IPS-15b (cell line): ENCODE data around the gene MAGIX.
"Not testable (repeated sequence)": the region's sequence is repeated elsewhere in the genome, so short reads cannot be mapped to it uniquely, and the experiment has no call there.

Experiments
- H3K27me3 ChIP-seq: one replicate; pipeline ENCODE4 v1.6.1; 2013; ENCODE audit warnings: low read length; ENCODE audit not compliant: control insufficient read depth, insufficient read depth
- H3K36me3 ChIP-seq: one replicate; pipeline ENCODE4 v1.6.1; 2013; ENCODE audit warnings: low read length; ENCODE audit not compliant: control insufficient read depth, insufficient read depth
- H3K4me1 ChIP-seq: one replicate; pipeline ENCODE4 v1.6.1; 2013; ENCODE audit warnings: mild to moderate bottlenecking, low read length; ENCODE audit not compliant: control insufficient read depth, insufficient read depth
- H3K4me3 ChIP-seq: one replicate; pipeline ENCODE4 v1.5.1; 2013; ENCODE audit warnings: low read depth, low read length
- H3K9ac ChIP-seq: one replicate; pipeline ENCODE4 v1.6.1; 2013; ENCODE audit warnings: low read depth, mild to moderate bottlenecking, low read length
- H3K9me3 ChIP-seq: one replicate; pipeline ENCODE4 v1.6.1; 2013; ENCODE audit warnings: mild to moderate bottlenecking, low read length; ENCODE audit not compliant: control insufficient read depth, insufficient read depth

The MAGIX gene

DNA sequence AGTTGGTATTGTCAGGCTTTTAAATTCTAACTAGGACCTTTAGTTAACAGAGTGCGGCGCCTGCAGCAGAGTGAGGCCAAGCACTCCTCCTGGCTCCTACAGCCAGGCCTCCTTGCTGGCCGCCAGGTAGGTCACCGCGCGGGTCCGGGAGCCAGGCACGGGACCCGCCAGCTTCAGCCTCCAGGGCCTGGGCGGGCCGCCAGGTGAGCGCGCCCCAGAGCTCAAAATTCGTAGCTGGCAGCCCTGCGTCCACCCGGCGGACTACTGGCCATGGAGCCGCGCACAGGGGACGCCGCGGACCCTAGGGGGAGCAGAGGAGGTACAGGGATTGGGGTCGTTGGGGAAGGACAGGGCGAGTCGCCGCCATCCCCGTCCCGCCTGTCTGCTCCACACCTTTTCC, at the start of gene MAGIX:
TSS of gene MAGIX (plus strand) at position 139 of the 400 bp plus-strand sequence. CDS start at position 271, 132 bp downstream.
- no peak within 1 kb of the TSS for H3K9ac ChIP-seq
- H3K36me3 ChIP-seq, result no peaks in the 10 kb centered on the region
- peak within 1 kb of the TSS; percentile 48 for H3K4me3 ChIP-seq
- H3K9me3 ChIP-seq, result no peaks in the 10 kb centered on the region
- H3K4me1 ChIP-seq, result peaks cover 4% of the 10 kb centered on the region
- peaks cover 59% of the 10 kb centered on the region for H3K27me3 ChIP-seq

GRCh38 chrX:49116076-49116475, 46.5 kb upstream of the MAGIX start:
- Histone ChIP-seq H3K9me3 (no peaks in the 10 kb centered on the region), H3K9ac (no peak overlapping the region), H3K4me3 (no peak overlapping the region), H3K36me3 (peaks cover 16% of the 10 kb centered on the region), H3K27me3 (no peaks in the 10 kb centered on the region), H3K4me1 (no peaks in the 10 kb centered on the region)

- H3K9me3 ChIP-seq, result no peaks in the 10 kb centered on the region
- H3K4me3 ChIP-seq, result no peak overlapping the region
- H3K4me1 ChIP-seq, result no peaks in the 10 kb centered on the region
- no peak overlapping the region for H3K9ac ChIP-seq
- no peaks in the 10 kb centered on the region for H3K27me3 ChIP-seq
- peaks cover 16% of the 10 kb centered on the region for H3K36me3 ChIP-seq
Observed at GRCh38 chrX:49116716-49117115, 45.8 kb upstream of the MAGIX start.

GRCh38 chrX:49117581-49117980, 45.0 kb upstream of the MAGIX start:
- no peaks in the 10 kb centered on the region for H3K27me3 ChIP-seq
- H3K36me3 ChIP-seq, result peaks cover 16% of the 10 kb centered on the region
- no peaks in the 10 kb centered on the region for H3K9me3 ChIP-seq
- H3K4me1 ChIP-seq, result no peaks in the 10 kb centered on the region
- H3K9ac ChIP-seq, result no peak overlapping the region
- no peak overlapping the region for H3K4me3 ChIP-seq

GRCh38 chrX:49120091-49120490, 42.5 kb upstream of the MAGIX start:
- no peaks in the 10 kb centered on the region for H3K9me3 ChIP-seq
- H3K27me3 ChIP-seq, result no peaks in the 10 kb centered on the region
- peaks cover 11% of the 10 kb centered on the region for H3K36me3 ChIP-seq
- H3K4me1 ChIP-seq, result no peaks in the 10 kb centered on the region
- H3K9ac ChIP-seq, result no peak overlapping the region
- no peak overlapping the region for H3K4me3 ChIP-seq

DNA sequence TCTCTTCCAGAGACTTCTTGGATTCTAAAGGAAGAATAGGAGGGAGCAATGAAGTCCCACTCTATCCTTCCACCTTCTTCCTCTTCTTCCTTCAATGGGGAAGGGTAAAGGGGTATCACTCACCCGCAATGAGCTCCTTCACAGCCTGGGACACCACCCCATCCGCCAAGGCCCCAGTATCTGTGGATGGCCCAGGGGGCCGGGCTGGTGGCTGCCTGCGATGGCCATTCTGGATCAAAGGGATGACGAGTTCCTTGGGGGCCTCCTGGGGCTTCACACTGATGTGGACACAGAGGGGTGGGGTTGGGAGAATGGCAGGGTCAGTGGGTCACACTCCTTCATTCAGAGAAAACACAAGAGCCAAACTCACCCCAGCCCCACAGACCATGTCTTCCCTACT, 40.1 kb upstream of the MAGIX start:
- H3K36me3 ChIP-seq, result peaks cover 2% of the 10 kb centered on the region
- no peaks in the 10 kb centered on the region for H3K27me3 ChIP-seq
- H3K9me3 ChIP-seq, result no peaks in the 10 kb centered on the region
- H3K9ac ChIP-seq, result no peak overlapping the region
- no peaks in the 10 kb centered on the region for H3K4me1 ChIP-seq
- H3K4me3 ChIP-seq, result peak overlapping the region; percentile 76

GRCh38 chrX:49127742-49128258, 34.8 kb upstream of the MAGIX start:
- H3K9ac ChIP-seq, H3K9me3 ChIP-seq, H3K4me3 ChIP-seq, H3K27me3 ChIP-seq, H3K4me1 ChIP-seq, H3K36me3 ChIP-seq: not testable (repeated sequence)

GRCh38 chrX:49129427-49129826, 33.1 kb upstream of the MAGIX start:
- Histone ChIP-seq H3K36me3 (no peaks in the 10 kb centered on the region), H3K4me1 (no peaks in the 10 kb centered on the region), H3K9ac (no peak overlapping the region), H3K27me3 (no peaks in the 10 kb centered on the region), H3K9me3 (no peaks in the 10 kb centered on the region), H3K4me3 (no peak overlapping the region)

DNA sequence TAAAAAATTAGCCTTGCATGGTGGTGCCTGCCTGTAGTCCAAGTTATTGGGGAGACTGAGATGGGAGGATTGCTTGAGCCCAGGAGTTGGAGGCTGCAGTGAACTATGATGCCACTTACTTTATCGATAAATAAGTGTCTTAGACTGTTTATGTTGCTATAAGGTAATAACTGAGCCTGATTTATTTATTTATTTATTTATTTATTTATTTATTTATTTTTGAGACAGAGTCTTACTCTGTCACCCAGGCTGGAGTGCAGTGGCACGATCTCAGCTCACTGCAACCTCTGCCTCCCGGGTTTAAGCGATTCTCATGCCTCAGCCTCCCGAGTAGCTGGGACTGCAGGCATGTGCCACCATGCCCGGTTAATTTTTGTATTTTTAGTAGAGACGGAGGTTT, 30.3 kb upstream of the MAGIX start:
- H3K27me3 ChIP-seq, H3K4me3 ChIP-seq, H3K4me1 ChIP-seq, H3K36me3 ChIP-seq, H3K9ac ChIP-seq, H3K9me3 ChIP-seq: not testable (repeated sequence)

GRCh38 chrX:49133759-49134158, 28.8 kb upstream of the MAGIX start:
- H3K36me3 ChIP-seq, result no peaks in the 10 kb centered on the region
- no peak overlapping the region for H3K4me3 ChIP-seq
- H3K9me3 ChIP-seq, result no peaks in the 10 kb centered on the region
- no peak overlapping the region for H3K9ac ChIP-seq
- H3K4me1 ChIP-seq, result no peaks in the 10 kb centered on the region
- H3K27me3 ChIP-seq, result no peaks in the 10 kb centered on the region

DNA sequence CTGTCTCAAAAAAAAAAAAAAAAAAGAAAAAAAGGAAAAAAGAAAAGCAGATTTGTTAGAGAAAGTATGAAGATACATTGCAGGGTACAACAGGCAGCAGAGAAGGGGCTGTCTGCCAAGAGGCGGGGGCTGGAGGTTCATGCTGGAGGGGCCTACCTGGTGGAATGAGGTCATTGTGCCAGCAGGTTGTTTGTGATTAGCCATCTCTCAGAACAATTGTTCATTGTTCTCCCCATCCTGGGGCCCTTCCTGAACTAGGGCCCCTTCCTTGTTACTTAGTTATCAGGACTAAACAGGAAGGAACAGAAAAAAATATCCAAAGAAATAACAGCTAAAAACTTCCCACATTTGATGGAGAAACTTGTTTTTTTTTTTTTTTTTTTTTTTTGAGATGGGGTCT, 25.1 kb upstream of the MAGIX start:
- Histone ChIP-seq H3K27me3 (no peaks in the 10 kb centered on the region), H3K4me3 (no peak overlapping the region), H3K4me1 (no peaks in the 10 kb centered on the region), H3K9ac (no peak overlapping the region), H3K9me3 (peaks cover 4% of the 10 kb centered on the region), H3K36me3 (no peaks in the 10 kb centered on the region)

GRCh38 chrX:49139713-49140112, 22.8 kb upstream of the MAGIX start:
- no peaks in the 10 kb centered on the region for H3K27me3 ChIP-seq
- no peaks in the 10 kb centered on the region for H3K4me1 ChIP-seq
- H3K9ac ChIP-seq, result no peak overlapping the region
- H3K36me3 ChIP-seq, result no peaks in the 10 kb centered on the region
- H3K9me3 ChIP-seq, result peaks cover 4% of the 10 kb centered on the region
- no peak overlapping the region for H3K4me3 ChIP-seq

- H3K27me3 ChIP-seq, H3K36me3 ChIP-seq, H3K9me3 ChIP-seq, H3K4me3 ChIP-seq, H3K9ac ChIP-seq, H3K4me1 ChIP-seq: not testable (repeated sequence)
Observed at GRCh38 chrX:49142264-49142663, 20.3 kb upstream of the MAGIX start.
